NCI-H1436 treated with DMSO at 0.1 percent for 48 hours (cell line): ENCODE data around the gene SNRNP48.
A peak's percentile ranks its signal among the peaks of the same experiment; 100 is the strongest.

Experiments
- DNase-seq: peaks from one replicate; lab custom pipeline; 2025; lab: John Stamatoyannopoulos, UW

Gene SNRNP48, protein sequence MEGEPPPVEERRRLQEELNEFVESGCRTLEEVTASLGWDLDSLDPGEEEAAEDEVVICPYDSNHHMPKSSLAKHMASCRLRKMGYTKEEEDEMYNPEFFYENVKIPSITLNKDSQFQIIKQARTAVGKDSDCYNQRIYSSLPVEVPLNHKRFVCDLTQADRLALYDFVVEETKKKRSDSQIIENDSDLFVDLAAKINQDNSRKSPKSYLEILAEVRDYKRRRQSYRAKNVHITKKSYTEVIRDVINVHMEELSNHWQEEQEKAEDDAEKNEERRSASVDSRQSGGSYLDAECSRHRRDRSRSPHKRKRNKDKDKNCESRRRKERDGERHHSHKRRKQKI

DNA sequence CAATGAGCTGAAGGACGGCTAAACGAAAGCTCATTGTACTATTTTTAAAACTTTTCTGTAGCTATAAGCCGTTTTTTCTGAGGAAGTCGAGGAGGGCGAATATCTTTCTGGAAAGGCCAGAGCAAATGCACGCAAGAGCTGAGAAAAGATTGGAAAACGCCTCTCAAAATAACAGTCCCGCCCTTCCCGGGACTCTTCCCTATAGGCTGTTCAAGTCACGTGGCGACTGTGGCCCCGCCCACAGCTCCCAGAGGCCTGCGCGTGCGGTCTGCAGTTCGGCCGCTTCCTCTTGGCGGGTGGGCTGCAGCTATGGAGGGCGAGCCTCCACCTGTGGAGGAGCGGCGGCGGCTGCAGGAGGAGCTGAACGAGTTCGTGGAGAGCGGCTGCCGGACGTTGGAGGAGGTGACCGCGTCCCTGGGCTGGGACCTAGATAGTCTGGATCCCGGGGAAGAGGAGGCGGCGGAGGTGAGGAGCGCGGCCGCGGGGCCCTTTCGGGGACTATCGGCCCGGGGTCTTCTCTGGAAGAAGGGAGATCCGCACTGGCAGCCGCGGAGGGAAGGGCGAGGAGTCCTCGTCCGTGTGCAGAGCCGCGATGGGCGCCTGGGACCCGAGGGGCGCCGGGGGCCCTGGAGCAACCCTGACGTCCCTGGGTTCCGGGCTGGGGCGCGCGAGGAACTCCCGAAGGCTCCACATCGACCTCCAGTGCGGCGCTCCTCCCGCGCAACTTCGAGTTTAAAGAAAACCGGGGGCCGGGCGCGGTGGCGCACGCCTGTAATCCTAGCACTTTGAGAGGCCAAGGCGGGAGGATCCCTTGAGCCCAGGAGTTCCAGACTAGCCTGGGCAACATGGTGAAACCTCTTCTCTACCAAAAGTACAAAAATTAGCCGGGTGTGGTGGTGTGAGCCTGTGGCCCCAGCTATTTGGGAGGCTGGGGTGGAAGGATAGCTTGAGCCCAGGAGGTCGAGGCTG lies at the start of gene SNRNP48:
Gene SNRNP48 (plus strand): TSS at position 250 of the 969 bp plus-strand sequence. CDS start 60 bp downstream, at position 310.
- peak; percentile 63 for DNase-seq

DNA sequence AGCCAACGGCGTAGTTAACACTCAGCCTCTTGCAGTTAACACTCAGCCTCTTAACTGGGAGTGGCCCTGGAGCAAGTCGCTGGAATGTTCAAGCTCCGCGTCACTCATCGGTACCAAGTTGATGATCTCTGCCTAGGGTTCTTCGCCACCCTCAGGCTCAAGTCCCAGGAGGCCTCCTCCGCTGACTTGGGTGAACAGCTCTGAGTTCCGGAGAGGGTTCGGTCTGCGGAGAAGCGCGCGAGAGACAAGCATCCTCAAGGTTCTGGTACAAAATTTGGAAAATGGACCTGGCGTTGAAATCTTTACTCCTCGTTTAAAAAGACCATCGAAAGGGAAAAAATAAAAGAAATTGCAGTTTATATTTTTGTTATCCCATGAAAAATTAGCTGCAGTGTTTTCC lies 49.4 kb upstream of the SNRNP48 start:
- no peak for DNase-seq

DNA sequence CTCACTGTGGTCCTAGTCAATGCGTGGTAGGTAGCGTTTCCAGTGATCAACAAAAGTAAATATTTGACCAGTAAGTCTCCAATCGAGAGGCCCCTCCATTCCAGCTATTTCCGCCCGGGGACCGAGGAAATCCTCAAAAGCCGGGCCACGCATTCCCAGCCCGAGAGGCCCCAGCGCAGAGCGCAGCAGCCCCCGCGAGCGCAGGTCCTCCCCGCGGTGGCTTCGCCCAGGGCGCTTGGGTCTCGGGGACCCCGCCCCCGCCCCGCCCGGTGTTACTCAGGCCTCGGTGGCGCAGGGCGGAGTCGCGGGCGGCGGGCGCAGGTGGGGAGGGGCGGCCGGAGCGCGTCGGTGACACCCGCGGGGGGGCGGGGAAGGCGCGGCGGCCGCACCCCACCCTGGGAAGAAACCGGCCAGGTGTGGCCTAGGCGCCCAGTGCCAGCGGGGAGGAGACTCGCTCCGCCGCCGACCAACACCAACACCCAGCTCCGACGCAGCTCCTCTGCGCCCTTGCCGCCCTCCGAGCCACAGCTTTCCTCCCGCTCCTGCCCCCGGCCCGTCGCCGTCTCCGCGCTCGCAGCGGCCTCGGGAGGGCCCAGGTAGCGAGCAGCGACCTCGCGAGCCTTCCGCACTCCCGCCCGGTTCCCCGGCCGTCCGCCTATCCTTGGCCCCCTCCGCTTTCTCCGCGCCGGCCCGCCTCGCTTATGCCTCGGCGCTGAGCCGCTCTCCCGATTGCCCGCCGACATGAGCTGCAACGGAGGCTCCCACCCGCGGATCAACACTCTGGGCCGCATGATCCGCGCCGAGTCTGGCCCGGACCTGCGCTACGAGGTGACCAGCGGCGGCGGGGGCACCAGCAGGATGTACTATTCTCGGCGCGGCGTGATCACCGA lies 48.6 kb upstream of the SNRNP48 start, which contains the start of gene DSP:
Gene DSP (plus strand): TSS at position 497 of the 890 bp plus-strand sequence. CDS start 245 bp downstream, at position 742.
- no peak for DNase-seq

DNA sequence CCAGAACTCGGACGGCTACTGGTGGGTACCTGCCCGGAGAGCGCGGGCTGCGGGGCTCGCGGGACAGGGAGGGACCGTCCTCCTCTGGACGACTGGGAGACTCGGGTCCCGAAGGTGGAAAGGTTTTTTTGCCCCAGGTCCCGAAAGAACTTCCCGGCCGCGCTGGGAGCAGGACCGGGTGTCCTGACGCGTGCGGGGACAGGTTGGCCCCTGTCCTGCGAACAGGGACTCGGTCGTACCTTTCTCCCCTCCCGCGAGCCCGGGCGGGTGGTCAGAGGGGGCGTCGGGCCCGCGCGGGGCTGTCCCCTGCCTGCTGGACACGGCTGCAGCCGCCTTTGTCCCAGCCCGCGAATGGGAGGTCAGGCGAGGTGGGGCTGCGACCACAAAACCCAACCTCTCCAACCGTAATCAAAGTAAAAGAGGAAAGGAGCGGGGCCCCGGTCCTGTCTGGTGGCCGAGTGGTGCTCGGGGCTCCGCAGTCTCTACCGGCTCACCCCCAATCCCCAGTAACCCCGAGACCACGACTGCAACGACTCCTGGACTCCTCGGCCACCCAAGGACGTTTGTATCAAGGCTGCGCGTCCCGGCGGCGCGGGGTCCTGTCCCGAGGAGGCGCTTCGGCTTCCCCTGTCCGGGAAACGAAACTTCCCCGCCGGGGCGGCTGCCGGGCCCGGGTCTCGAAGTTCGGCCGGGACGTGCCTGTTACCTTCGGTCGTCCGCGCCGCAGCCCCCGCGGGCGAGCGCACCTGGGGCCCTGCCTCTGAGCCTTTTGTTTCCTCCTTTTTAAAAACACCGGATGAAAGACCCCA lies 47.7 kb upstream of the SNRNP48 start:
- no peak for DNase-seq

DNA sequence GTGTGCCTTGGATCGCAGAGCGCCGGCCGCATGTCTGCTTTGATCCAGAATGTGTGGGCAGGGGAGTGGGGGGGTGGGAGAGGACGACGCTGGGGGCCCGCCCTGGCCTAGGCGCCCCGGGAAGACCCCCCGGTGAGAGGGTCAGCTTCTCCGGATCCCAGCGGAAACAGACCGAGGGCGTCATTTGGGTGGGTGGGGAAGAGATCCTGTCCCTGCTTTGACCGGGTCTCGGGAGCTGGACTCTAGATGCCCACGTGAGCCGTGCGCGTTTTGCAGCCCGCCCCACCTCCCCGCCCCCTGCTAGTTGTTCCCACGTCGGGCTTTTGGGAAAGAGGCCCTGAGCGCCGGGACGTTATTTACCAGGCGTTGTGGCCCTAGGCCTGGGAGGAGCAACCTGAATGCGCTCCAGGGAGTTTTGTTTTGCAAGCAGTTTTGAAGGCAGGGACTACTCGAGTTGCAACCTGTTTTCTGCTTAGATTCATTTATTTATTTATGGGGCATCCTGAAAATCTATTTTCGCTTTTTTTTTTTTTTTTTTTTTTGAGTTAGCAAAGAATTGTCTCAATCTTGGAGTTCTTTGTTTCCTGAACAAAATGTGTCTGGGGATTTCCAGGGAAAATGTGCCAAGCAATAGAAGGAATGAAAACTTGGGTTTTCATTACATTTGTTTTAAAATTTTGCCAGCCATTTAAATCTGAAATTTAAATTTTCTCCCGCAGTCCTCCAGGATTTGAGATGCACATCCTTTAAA lies 46.9 kb upstream of the SNRNP48 start:
- DNase-seq: no peak

DNA sequence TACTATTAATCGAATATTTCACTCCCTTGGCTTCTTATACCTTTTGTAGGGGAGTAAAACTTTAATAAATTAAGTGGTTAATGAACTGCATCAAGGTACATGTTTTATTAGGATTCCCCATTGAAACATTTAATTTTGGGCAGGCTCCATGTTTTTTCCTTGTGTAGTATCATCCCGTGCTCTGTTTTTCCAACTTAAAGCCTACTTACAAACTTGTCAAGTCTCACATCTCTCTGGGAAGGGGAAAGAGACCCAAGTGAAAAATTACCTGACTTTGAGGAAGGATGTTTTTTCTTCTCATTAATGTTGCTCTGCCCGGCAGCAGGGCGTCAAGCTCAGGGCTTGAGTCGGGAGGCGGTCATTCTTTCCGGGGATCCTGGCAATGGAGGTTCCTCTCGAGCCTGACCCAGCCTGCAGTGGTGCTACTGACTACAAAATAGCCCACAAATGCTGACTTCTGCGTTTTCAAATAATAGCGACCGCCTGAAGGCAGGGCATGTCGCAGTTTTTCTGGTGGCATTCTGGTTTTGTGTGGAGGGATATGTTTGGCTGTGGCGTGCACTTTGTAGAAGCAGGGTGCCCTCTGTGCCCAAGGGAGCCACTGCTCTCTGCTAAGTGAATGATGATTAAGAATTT lies 46.1 kb upstream of the SNRNP48 start:
- DNase-seq: no peak

DNA sequence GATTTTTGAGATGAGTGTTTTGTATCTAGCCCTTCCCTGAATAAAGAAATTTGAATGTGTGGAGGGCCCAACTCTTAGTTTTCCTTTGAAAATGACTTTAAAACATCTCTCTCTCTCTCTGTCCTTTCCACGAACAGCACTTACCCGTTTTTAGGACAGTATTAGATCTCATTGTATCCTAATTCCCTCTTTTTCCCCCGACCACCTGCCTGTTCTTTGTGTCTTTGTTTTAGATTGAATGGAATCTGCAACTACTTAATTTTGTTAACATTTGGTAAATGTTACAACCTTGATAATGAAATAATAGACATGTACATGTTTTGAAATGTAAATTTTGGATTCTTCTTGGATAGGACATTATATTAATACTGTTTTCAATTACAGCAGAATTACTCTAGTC lies 45.4 kb upstream of the SNRNP48 start:
- no peak for DNase-seq

DNA sequence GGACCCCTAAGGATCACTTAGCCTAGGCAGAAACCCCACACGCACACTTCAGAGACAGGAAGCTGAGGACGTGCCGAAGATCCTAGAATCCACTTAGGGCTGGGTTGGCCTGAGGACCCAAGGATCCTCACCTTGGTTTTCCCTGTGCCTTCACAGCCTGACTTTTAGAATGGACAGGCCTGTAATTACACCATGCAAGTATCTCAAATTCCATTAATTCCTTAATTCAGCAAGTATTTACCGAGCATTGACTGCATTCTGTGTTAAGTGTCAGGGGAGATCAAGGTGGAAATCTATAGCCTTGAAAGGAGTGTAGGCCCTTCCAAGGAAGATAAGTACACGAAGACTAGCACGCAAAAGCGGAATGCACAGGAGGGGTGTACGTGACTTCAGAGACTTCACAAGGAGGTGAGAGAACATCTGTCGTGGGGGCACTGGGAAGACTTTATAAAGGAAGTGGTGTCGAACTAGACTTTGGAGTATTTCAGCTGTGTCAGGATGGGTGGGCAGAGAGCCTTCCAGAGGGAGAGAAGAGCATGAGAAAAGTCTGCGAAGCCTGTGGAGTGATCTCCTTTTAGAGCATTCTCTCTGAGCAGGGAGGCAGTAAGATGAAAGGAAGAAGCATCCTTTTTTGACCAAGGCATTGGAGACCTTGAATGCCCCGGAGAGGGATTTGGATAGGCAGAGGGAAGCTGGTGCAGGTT lies 44.5 kb upstream of the SNRNP48 start:
- no peak for DNase-seq

DNA sequence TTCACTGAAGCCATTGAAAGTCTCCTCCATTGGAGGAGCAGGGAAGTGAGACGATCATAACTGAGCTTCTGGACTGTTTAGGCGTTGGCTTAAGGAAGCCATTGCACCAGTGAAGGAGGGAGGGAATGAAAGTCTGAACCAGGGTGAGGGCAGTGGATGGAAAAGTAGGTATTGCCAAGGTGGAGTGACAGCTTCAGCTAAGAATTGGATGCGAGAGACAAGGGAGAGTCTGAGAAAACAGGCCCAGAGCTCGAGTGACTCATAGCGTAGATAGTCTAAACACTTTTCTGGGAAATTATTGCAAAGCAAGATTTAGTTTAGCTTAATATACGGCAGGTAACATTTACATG lies 44.0 kb upstream of the SNRNP48 start:
- no peak for DNase-seq

DNA sequence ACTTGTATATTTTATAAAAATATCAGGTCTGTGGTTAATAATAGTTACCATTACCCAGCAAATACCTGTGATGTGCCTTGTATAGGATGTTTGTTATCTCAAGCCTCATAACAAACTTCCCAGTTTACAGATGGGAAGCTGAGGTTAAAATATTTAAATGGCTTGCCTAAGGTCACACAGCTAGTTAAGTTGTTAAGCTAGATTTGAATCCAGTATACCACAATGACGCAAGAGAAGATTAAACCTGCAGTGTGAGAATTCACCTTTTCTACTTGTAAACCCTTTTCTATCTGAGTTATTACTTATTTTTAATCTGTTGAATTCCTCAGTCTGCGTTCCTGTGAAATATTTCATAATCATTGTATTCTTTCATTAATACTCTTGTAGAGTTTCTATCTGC lies 43.6 kb upstream of the SNRNP48 start:
- no peak for DNase-seq

DNA sequence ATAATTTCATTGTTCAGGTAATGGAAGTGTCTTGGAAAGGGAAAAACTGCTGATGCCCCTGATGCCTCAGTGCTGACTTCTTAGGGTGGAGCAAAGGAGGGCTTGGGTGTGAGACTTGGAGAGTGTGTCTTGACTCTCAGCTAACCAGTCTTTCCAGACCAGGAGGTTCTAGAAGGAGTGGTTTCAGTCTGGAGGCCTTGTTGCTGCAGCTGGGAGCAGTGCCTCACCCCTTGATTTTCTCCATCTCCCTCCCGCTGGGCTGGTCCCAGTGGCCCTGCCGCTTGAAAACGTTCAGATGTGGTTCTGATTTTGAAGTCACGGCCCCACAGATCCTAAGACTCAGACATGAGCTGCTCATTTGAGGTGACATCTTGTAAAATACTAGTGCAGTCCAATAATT lies 43.1 kb upstream of the SNRNP48 start:
- DNase-seq: no peak

DNA sequence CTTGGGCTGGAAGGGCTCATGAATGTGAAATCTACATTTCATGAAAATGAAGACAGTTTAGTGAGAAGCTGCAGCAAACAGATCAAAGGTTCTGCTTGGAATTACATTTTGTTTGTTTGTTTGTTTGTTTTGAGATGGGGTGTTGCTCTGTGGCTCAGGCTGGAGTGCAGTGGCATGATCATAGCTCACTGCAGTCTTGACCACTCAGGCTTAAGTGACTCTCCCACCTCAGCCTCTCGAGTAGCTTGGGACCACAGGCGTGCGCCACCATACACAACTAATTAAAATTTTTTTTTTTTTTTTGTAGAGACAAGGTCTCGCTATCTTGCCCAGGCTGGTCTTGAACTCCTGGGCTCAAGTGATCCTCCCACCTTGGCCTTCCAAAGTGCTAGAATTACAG lies 42.7 kb upstream of the SNRNP48 start:
- no peak for DNase-seq

DNA sequence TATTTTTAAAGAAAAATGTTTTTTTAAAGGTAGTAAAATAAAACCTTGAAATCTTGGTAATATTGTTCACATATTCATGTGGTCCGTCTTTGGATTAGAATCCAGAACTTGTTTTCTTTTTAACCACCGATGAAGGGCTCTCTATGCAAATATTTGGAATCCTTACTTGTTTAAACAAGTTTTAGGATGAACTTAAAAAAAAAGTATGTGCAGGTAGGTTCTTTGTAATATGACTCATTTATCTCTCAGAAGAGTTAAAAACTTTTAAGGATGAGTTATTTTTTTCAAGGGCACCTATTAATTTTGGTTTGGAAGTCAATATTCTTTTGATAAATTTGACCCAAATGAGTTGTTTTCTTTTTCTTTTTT lies 39.6 kb upstream of the SNRNP48 start:
- DNase-seq: no peak

DNA sequence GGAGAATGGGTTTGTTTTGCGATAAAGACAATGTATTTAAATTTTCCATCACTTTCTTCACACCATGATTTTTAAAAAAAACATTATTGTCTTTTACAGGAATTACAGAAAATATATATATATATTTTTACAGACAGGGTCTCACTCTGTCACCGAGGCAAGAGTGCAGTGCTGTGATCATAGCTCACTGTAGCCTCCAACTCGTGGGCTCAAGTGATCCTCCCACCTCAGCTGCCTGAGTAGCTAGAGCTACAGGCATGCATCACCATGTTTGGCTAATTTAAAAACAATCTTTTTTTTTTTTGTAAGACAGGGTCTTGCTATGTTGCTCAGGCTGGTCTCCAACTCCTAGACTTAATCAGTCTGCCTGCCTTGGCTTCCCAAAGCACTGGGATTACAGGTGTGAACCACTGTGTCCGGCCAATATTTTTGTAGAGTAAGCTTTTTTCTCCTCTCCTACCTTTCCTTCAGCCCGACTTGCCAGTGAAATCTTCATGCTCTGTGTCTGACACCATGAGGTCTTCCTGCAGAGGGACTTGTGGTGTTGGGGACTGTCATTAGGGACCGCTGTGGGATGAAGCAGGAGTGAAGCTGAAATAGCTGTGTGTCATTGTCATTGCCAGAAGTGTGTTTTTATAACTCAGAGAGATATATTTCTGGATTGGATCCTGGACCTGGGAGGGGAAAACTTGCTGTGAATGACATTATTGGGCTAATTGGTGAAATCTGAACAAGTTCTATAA lies 35.3 kb upstream of the SNRNP48 start:
- DNase-seq: no peak

DNA sequence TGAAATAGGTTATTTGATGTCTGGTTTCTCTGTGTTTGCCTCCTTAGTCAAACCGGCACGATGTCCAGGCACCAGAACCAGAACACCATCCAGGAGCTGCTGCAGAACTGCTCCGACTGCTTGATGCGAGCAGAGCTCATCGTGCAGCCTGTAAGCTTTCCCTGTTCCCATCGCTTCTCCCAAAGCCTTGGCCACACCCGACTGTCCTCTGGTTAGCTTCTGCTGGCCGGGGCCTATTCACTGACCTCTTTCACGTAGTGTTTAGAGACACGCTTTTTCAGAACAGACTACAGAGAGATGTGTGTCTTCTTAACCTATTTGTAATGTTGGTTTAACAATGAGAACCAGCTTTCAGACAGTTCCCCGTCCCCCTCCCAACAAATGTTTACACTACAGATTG lies 34.3 kb upstream of the SNRNP48 start:
- DNase-seq: no peak

DNA sequence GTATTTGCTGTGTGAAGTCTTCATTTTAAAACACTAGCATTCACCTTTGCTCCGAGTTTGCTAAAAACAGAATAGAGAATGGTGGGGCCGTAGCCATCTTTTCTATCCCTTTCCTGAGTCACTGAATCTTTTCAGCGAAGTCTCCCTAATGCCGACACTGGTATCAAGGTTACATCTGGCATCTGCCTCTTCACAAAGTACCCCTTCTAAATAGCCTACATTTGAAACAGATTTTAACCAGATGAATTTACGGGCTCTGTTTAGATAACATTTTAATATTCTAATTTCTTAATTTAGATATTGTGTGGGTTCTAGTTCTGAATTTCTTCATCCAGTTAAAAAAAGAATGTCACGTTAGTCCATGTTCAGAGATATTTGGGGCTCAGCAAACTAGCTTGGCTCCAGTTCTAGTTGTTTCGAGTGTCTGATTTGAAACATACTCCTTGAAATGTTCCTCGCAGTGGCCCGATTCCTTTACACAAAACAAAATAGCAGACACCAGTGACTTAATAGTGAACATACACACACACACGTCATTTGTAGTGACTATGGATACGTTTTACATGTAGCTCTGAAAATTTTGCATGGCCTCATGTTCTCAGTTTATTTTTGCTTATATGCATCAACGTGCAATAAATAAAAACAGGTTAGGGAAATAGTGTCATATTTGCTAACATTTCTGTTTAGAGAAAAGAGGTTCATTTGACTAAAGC lies 33.4 kb upstream of the SNRNP48 start:
- DNase-seq: no peak

DNA sequence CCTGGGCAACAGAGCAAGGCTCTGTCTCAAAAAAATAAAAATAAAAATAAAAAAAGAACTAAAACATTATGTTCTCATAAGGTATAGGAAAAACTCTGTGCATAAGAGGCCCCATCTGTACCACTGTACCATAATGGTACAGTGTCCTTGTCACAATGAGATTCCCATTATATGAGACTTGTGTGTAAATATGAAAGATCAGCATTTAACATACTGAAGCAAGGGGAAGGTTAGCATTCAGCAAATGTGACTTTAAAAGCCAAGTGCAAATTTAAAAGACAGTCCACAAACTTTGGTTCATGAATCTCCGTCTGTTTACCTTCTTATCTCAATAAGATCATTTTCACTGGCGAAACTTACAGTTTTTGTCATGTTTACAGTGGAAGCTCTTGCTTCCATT lies 32.3 kb upstream of the SNRNP48 start:
- DNase-seq: no peak

DNA sequence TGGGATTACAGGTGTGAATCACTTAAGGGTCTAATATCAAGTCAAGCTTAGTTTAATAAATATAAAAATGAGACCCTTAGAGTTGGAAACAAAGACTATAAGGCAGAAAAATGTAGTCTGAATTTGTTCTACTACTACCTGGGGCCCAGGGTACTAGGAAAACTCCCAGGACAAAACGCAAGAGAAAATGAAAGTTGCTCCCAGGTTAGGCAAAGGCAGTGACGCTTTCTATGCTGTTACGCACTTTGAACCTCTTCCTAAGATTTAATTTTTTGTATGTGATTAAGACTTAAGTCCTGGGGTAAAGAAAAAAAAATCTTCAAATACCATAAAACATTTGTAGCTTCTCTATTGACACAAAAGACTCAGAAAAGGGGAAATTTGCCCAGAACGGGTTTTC lies 31.2 kb upstream of the SNRNP48 start:
- DNase-seq: no peak
